ENCODE measurements around the gene RABGAP1L.

- TF ChIP-seq POLR2A (IDR thresholded peaks at IDR 0.05; ENCODE audit: low read length) (no peak), GATA1 (IDR thresholded peaks at IDR 0.05; ENCODE audit: low read depth, low read length) (no peak)
Measured at GRCh38 chr1:174204697-174205308, 45.5 kb downstream of the RABGAP1L start.

Data from erythroblast (primary cell).